OCI-LY1 (cell line): ENCODE measurements around the gene PM20D1.

Experiments used
- EZH2 ChIP-seq: fragments of 200-600 bp; sonication (generic), shearing (Covaris generic); IDR thresholded peaks from 2 replicates; pipeline ENCODE4 v1.8.0; 2017; ENCODE audit warnings: borderline replicate concordance, mixed run types, mild to moderate bottlenecking, antibody characterized with exemption, low read length, moderate library complexity, mixed read lengths
- TF ChIP-seq, protein P1 (sequence below): fragments of 200-600 bp; sonication (generic), shearing (Covaris generic); IDR thresholded peaks from 2 replicates; pipeline ENCODE4 v1.5.1; 2017; ENCODE audit warnings: mild to moderate bottlenecking, antibody characterized with exemption, low read length, moderate library complexity, mixed read lengths

- TF ChIP-seq, protein P1, sequence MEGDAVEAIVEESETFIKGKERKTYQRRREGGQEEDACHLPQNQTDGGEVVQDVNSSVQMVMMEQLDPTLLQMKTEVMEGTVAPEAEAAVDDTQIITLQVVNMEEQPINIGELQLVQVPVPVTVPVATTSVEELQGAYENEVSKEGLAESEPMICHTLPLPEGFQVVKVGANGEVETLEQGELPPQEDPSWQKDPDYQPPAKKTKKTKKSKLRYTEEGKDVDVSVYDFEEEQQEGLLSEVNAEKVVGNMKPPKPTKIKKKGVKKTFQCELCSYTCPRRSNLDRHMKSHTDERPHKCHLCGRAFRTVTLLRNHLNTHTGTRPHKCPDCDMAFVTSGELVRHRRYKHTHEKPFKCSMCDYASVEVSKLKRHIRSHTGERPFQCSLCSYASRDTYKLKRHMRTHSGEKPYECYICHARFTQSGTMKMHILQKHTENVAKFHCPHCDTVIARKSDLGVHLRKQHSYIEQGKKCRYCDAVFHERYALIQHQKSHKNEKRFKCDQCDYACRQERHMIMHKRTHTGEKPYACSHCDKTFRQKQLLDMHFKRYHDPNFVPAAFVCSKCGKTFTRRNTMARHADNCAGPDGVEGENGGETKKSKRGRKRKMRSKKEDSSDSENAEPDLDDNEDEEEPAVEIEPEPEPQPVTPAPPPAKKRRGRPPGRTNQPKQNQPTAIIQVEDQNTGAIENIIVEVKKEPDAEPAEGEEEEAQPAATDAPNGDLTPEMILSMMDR: no peak
- TF ChIP-seq EZH2: no peak
Measured at GRCh38 chr1:205804605-205805004, 45.3 kb downstream of the PM20D1 start.
